GM23338 (cell line): ENCODE measurements around the gene RPA3. TPM values are rescaled to one million over a fixed set of nuclear protein-coding genes. Genes with fewer than 3 reads are reported as not detected.

Experiments used
- ATAC-seq: fragments of 200-7000 bp; cut with Tn5 transposase; 3 replicates; pipeline ENCODE4 v1.9.1; 2020
- DNase-seq: peaks from one replicate; pipeline ENCODE4 v3.0.0-alpha.2; 2015; ENCODE audit warnings: low spot score
- H2AFZ ChIP-seq: fragments of 200-600 bp; sonication (generic); 2 replicates; pipeline ENCODE4 v1.8.0; 2016; ENCODE audit warnings: antibody characterized with exemption, mild to moderate bottlenecking, moderate library complexity
- H3F3A ChIP-seq: fragments of 200-600 bp; sonication (generic); replicated peaks from 2 replicates; pipeline ENCODE4 v1.8.0; 2017; ENCODE audit warnings: antibody characterized with exemption, mixed run types, low read depth
- H3K27ac ChIP-seq: fragments of 200-600 bp; sonication (generic); 2 replicates; pipeline ENCODE4 v1.6.1; 2016; ENCODE audit warnings: low read depth
- H3K27me3 ChIP-seq: fragments of 200-600 bp; sonication (generic); 2 replicates; pipeline ENCODE4 v1.8.0; 2016; ENCODE audit warnings: mild to moderate bottlenecking, mixed run types, moderate library complexity; ENCODE audit not compliant: insufficient read depth
- H3K36me3 ChIP-seq: fragments of 200-600 bp; sonication (generic); 2 replicates; pipeline ENCODE4 v1.8.0; 2016; ENCODE audit warnings: mild to moderate bottlenecking; ENCODE audit not compliant: insufficient read depth
- H3K4me1 ChIP-seq: fragments of 200-600 bp; sonication (generic); 2 replicates; pipeline ENCODE4 v1.8.0; 2016; ENCODE audit warnings: mild to moderate bottlenecking, moderate library complexity; ENCODE audit not compliant: insufficient read depth
- H3K4me2 ChIP-seq: fragments of 200-600 bp; sonication (generic); 2 replicates; pipeline ENCODE4 v1.7.1; 2017; ENCODE audit warnings: mixed run types
- H3K4me3 ChIP-seq: fragments of 200-600 bp; sonication (generic); 2 replicates; pipeline ENCODE4 v1.6.1; 2016; ENCODE audit warnings: mixed run types
- H3K79me2 ChIP-seq: fragments of 200-600 bp; sonication (generic); replicated peaks from 2 replicates; pipeline ENCODE4 v1.8.0; 2017; ENCODE audit warnings: mild to moderate bottlenecking; ENCODE audit not compliant: insufficient read depth
- H3K9me2 ChIP-seq: fragments of 200-600 bp; sonication (generic); 2 replicates; pipeline ENCODE4 v1.8.0; 2017; ENCODE audit not compliant: insufficient read depth
- H4K20me1 ChIP-seq: fragments of 200-600 bp; sonication (generic); replicated peaks from 2 replicates; pipeline ENCODE4 v1.8.0; 2017; ENCODE audit warnings: mild to moderate bottlenecking; ENCODE audit not compliant: insufficient read depth
- H3K27ac Mint-ChIP-seq: 2 replicates; pipeline ENCODE4 v1.8.0; 2020; ENCODE audit warnings: inconsistent platforms, mild to moderate bottlenecking, moderate library complexity, mixed read lengths
- H3K27me3 Mint-ChIP-seq: 3 replicates; pipeline ENCODE4 v1.8.0; 2022; ENCODE audit warnings: low read depth, mild to moderate bottlenecking, moderate library complexity, mixed read lengths, inconsistent platforms; ENCODE audit not compliant: insufficient read depth, poor library complexity
- H3K36me3 Mint-ChIP-seq: 3 replicates; pipeline ENCODE4 v1.8.0; 2021; ENCODE audit warnings: low read depth, mild to moderate bottlenecking, inconsistent platforms, moderate library complexity, mixed read lengths
- H3K4me1 Mint-ChIP-seq: 3 replicates; pipeline ENCODE4 v1.8.0; 2020; ENCODE audit warnings: mild to moderate bottlenecking, inconsistent platforms, mixed read lengths
- H3K4me3 Mint-ChIP-seq: 3 replicates; pipeline ENCODE4 v1.8.0; 2021; ENCODE audit warnings: moderate library complexity, mild to moderate bottlenecking, inconsistent platforms, mixed read lengths
- H3K9me3 Mint-ChIP-seq: 3 replicates; pipeline ENCODE4 v1.8.0; 2020; ENCODE audit warnings: moderate library complexity, mild to moderate bottlenecking, inconsistent platforms, mixed read lengths
- CREB1 ChIP-seq: fragments of 250-450 bp; sonication (Bioruptor Pico); IDR thresholded peaks from 2 replicates; pipeline ENCODE4 v1.5.0; 2020; ENCODE audit warnings: low read depth, mild to moderate bottlenecking, moderate library complexity
- CTCF ChIP-seq, 2 experiments: fragments of 200-600 bp in 1 of 2; sonication (generic) in 1 of 2; conservative IDR thresholded peaks; 2 replicates each; pipeline versions ENCODE4 v1.5.1 to v1.6.1; 2016 to 2017; ENCODE audit warnings: antibody characterized with exemption in 2 of 2, low read depth in 2 of 2, mild to moderate bottlenecking in 2 of 2, moderate library complexity in 1 of 2
- ETS1 ChIP-seq: IDR thresholded peaks from 2 replicates; pipeline ENCODE4 v1.6.1; 2016; ENCODE audit warnings: antibody characterized with exemption
- EZH2 ChIP-seq: fragments of 200-600 bp; sonication (generic); IDR thresholded peaks from one replicate; pipeline ENCODE4 v1.8.0; 2017; ENCODE audit warnings: antibody characterized with exemption, mild to moderate bottlenecking, low read depth; ENCODE audit not compliant: unreplicated experiment
- EZH2phosphoT487 ChIP-seq: fragments of 200-600 bp; sonication (generic); IDR thresholded peaks from one replicate; pipeline ENCODE4 v1.8.1; 2018; ENCODE audit warnings: antibody characterized with exemption; ENCODE audit not compliant: unreplicated experiment
- NANOG ChIP-seq: IDR thresholded peaks from 2 replicates; pipeline ENCODE4 v1.6.1; 2016; ENCODE audit warnings: antibody characterized with exemption, borderline replicate concordance
- POLR2AphosphoS5 ChIP-seq: IDR thresholded peaks from 2 replicates; pipeline ENCODE4 v1.6.1; 2016; ENCODE audit warnings: antibody characterized with exemption, low read depth
- REST ChIP-seq: IDR thresholded peaks from one replicate; pipeline ENCODE4 v1.6.1; 2018; ENCODE audit warnings: antibody characterized with exemption; ENCODE audit not compliant: unreplicated experiment
- STAT1 ChIP-seq: IDR thresholded peaks from one replicate; pipeline ENCODE4 v1.6.1; 2016; ENCODE audit warnings: antibody characterized with exemption; ENCODE audit not compliant: unreplicated experiment
- ZNF114 ChIP-seq: fragments of 250-450 bp; sonication (Bioruptor Pico); IDR thresholded peaks from 2 replicates; pipeline ENCODE4 v1.5.0; 2020; ENCODE audit warnings: mild to moderate bottlenecking, moderate library complexity
- ZNF331 ChIP-seq: fragments of 250-450 bp; sonication (Bioruptor Pico); IDR thresholded peaks from 2 replicates; pipeline ENCODE4 v1.5.0; 2020; ENCODE audit warnings: low read depth, mild to moderate bottlenecking, moderate library complexity
- ZNF462 ChIP-seq: fragments of 250-450 bp; sonication (Bioruptor Pico); IDR thresholded peaks from 2 replicates; pipeline ENCODE4 v1.5.0; 2020; ENCODE audit warnings: mild to moderate bottlenecking, moderate library complexity
- polyA plus RNA-seq: library from polyadenylated mRNA; unstranded; fragments of >200 nt; fragmentation: Nextera tagmentation; extraction: Ambion mirVana; gene quantifications from 2 replicates; pipeline ENCODE4 v1.2.1, GENCODE V29; 2016
- total RNA-seq: library from RNA; depleted of rRNA; stranded (reverse); fragments of >200 nt; shearing (Covaris generic); gene quantifications from 2 replicates; pipeline ENCODE4 v1.2.3, GENCODE V29; 2014

Gene RPA3
- total and polyA plus RNA-seq, 2 experiments from 2014 or later, result 74.9 to 287 TPM

- TF ChIP-seq ETS1 (no peak), EZH2 (no peak), ZNF462 (CRISPR knock-in tag) (no peak), CREB1 (CRISPR knock-in tag) (no peak)
Observed at GRCh38 chr7:7667187-7667586, 51.2 kb downstream of the RPA3 start (continued).

- H3K36me3 Mint-ChIP-seq, result no peaks in the 10 kb centered on the region
- Histone ChIP-seq H2AFZ (no peak overlapping the region), H3K27ac (no peak overlapping the region), H3K79me2 (peaks cover 7% of the 10 kb centered on the region; the same call in 1 of the 2 replicates), H3K4me1 (no peaks in the 10 kb centered on the region; the same call in 1 of the 2 replicates), H4K20me1 (no peaks in the 10 kb centered on the region), H3K9me2 (no peaks in the 10 kb centered on the region), H3K4me2 (no peak overlapping the region), H3K4me3 (no peak overlapping the region), H3F3A (no peaks in the 10 kb centered on the region), H3K27me3 (no peaks in the 10 kb centered on the region), H3K36me3 (no peaks in the 10 kb centered on the region)
- H3K4me3 Mint-ChIP-seq, result no peak overlapping the region
- no peak overlapping the region for H3K27ac Mint-ChIP-seq
- no peak for DNase-seq
- no peaks in the 10 kb centered on the region for H3K9me3 Mint-ChIP-seq
- H3K4me1 Mint-ChIP-seq, result peaks cover 19% of the 10 kb centered on the region
- no peak for TF ChIP-seq REST
- TF ChIP-seq POLR2AphosphoS5, result no peak
- no peak for TF ChIP-seq ZNF331 (CRISPR knock-in tag)
- TF ChIP-seq ETS1, result no peak
- TF ChIP-seq EZH2, result no peak
- no peak for TF ChIP-seq ZNF114
- TF ChIP-seq STAT1, result no peak
- TF ChIP-seq NANOG, result no peak
- TF ChIP-seq CREB1 (CRISPR knock-in tag), result no peak
- TF ChIP-seq EZH2phosphoT487, result no peak
- TF ChIP-seq CTCF (conservative IDR thresholded peaks at IDR 0.05; ENCODE audit: low read depth in 2 of 2), result no peak
- ATAC-seq, result no peak
- H3K27me3 Mint-ChIP-seq, result peaks cover 4% of the 10 kb centered on the region
Observed at GRCh38 chr7:7665031-7665430, 53.4 kb downstream of the RPA3 start.
